Liver (tissue), 9 donors: ENCODE data around the gene SNX10. TPM values are rescaled to one million over a fixed set of nuclear protein-coding genes. Genes with fewer than 3 reads are reported as not detected.

Experiments used
- DNase-seq: peaks from one replicate; pipeline ENCODE4 v3.0.0-alpha.2; 2017; ENCODE audit warnings: low spot score
- H3K27ac ChIP-seq, 2 donors: one replicate each; pipeline ENCODE4 v1.7.0; 2013; ENCODE audit warnings: inconsistent platforms in 2 of 2, low read length in 2 of 2, control low read depth in 1 of 2, low read depth in 1 of 2, mild to moderate bottlenecking in 1 of 2
- H3K27me3 ChIP-seq, 4 donors: one replicate each; pipeline versions ENCODE4 v1.6.1 to v1.7.0; 2013; ENCODE audit warnings: low read length in 3 of 4, inconsistent platforms in 1 of 4, mild to moderate bottlenecking in 1 of 4, moderate library complexity in 1 of 4; ENCODE audit not compliant: control insufficient read depth in 4 of 4, insufficient read depth in 4 of 4
- H3K36me3 ChIP-seq, 4 donors: one replicate each; pipeline versions ENCODE4 v1.6.1 to v1.7.0; 2013; ENCODE audit warnings: low read length in 3 of 4, mild to moderate bottlenecking in 3 of 4, low read depth in 1 of 4, moderate library complexity in 1 of 4; ENCODE audit not compliant: control insufficient read depth in 4 of 4, insufficient read depth in 3 of 4
- H3K4me1 ChIP-seq, 4 donors: one replicate each; pipeline versions ENCODE4 v1.6.1 to v1.7.0; 2013; ENCODE audit warnings: low read length in 3 of 4, mild to moderate bottlenecking in 3 of 4, moderate library complexity in 1 of 4; ENCODE audit not compliant: control insufficient read depth in 4 of 4, insufficient read depth in 4 of 4
- H3K4me3 ChIP-seq, 3 donors: one replicate each; pipeline versions ENCODE4 v1.6.1 to v1.7.0; 2013; ENCODE audit warnings: low read length in 3 of 3, control low read depth in 1 of 3, low read depth in 1 of 3, mild to moderate bottlenecking in 1 of 3
- H3K9ac ChIP-seq, 2 donors: one replicate each; pipeline ENCODE4 v1.7.0; 2013; ENCODE audit warnings: low read length in 2 of 2, mild to moderate bottlenecking in 2 of 2, moderate library complexity in 2 of 2, control low read depth in 1 of 2, low read depth in 1 of 2
- H3K9me3 ChIP-seq, 4 donors: one replicate each; pipeline versions ENCODE4 v1.6.1 to v1.7.0; 2013; ENCODE audit warnings: low read length in 3 of 4; ENCODE audit not compliant: control insufficient read depth in 4 of 4
- EGR1 ChIP-seq, 2 donors: IDR thresholded peaks; 2 replicates each; pipeline ENCODE4 v1.6.1; 2016 to 2018; ENCODE audit warnings: antibody characterized with exemption in 2 of 2, low read depth in 2 of 2
- FOXA1 ChIP-seq: IDR thresholded peaks from 2 replicates; pipeline ENCODE4 v1.6.1; 2016; ENCODE audit warnings: antibody characterized with exemption
- FOXA2 ChIP-seq: IDR thresholded peaks from 2 replicates; pipeline ENCODE4 v1.6.1; 2016; ENCODE audit warnings: antibody characterized with exemption
- HNF4A ChIP-seq, 2 donors: conservative IDR thresholded peaks; 2 replicates each; pipeline ENCODE4 v1.6.1; 2016; ENCODE audit warnings: antibody characterized with exemption in 2 of 2, mild to moderate bottlenecking in 2 of 2
- HNF4G ChIP-seq: IDR thresholded peaks from 2 replicates; pipeline ENCODE4 v1.6.1; 2016; ENCODE audit warnings: antibody characterized with exemption
- JUND ChIP-seq, 2 donors: IDR thresholded peaks; 2 replicates each; pipeline ENCODE4 v1.6.1; 2016; ENCODE audit warnings: antibody characterized with exemption in 2 of 2
- NR2F2 ChIP-seq: IDR thresholded peaks from 2 replicates; pipeline ENCODE4 v1.6.1; 2016; ENCODE audit warnings: antibody characterized with exemption
- RAD21 ChIP-seq, 2 donors: IDR thresholded peaks; 2 replicates each; pipeline ENCODE4 v1.6.1; 2016; ENCODE audit warnings: antibody characterized with exemption in 2 of 2, mild to moderate bottlenecking in 2 of 2
- RXRA ChIP-seq, 2 donors: IDR thresholded peaks; 2 replicates each; pipeline ENCODE4 v1.6.1; 2017 to 2018; ENCODE audit warnings: antibody characterized with exemption in 2 of 2, mild to moderate bottlenecking in 1 of 2
- SP1 ChIP-seq: IDR thresholded peaks from 2 replicates; pipeline ENCODE4 v1.6.1; 2018; ENCODE audit warnings: antibody characterized with exemption, mild to moderate bottlenecking
- TAF1 ChIP-seq: conservative IDR thresholded peaks from 2 replicates; pipeline ENCODE4 v1.6.1; 2016; ENCODE audit warnings: antibody characterized with exemption, mild to moderate bottlenecking
- YY1 ChIP-seq: IDR thresholded peaks from 2 replicates; pipeline ENCODE4 v1.6.1; 2016; ENCODE audit warnings: antibody characterized with exemption, mild to moderate bottlenecking
- WGBS: extraction: QIAGEN DNeasy Blood & Tissue Kit; methylation state at CpG from one replicate; pipeline ENCODE4 v1.1.7; 2013; 5-methylcytosine and 5-hydroxymethylcytosine counted together
- polyA plus RNA-seq, 2 donors: library from polyadenylated mRNA; stranded (reverse) in 1 of 2; unstranded in 1 of 2; fragments of 200-250 nt in 1 of 2; fragments of >200 nt in 1 of 2; fragmentation: Nextera tagmentation in 1 of 2; extraction: Ambion mirVana in 1 of 2; gene quantifications; one replicate each; pipeline versions ENCODE4 v1.2.1 to v1.2.3, GENCODE V29; 2013 to 2015
- total RNA-seq, 2 donors: library from RNA; depleted of rRNA; stranded (reverse); fragments of >200 nt; gene quantifications; one replicate each; pipeline ENCODE4 v1.2.3, GENCODE V29; 2014
- TF ChIP-seq, protein P1 (sequence below): IDR thresholded peaks from 2 replicates; pipeline ENCODE4 v1.6.1; 2016; ENCODE audit warnings: antibody characterized with exemption
- TF ChIP-seq, protein P2 (sequence below): IDR thresholded peaks from 2 replicates; pipeline ENCODE4 v1.6.1; 2016; ENCODE audit warnings: antibody characterized with exemption
- TF ChIP-seq, protein P3 (sequence below): IDR thresholded peaks from 2 replicates; pipeline ENCODE4 v1.6.1; 2016; ENCODE audit warnings: antibody characterized with exemption
- TF ChIP-seq, protein P4 (sequence below): IDR thresholded peaks from 2 replicates; pipeline ENCODE4 v1.6.1; 2016; ENCODE audit warnings: antibody characterized with exemption, mild to moderate bottlenecking
- TF ChIP-seq, protein P5 (sequence below): fragments of 150-350 bp; IDR thresholded peaks from 2 replicates; pipeline ENCODE4 v1.5.1; 2017; ENCODE audit warnings: improper control_type of control experiment, low read depth, low read length; ENCODE audit not compliant: missing input control
- donor health status: healthy.
- donor health status: healthy.
- donor health status: healthy.
- donor health status: healthy.
- donor health status: healthy.

The SNX10 gene
- total and polyA plus RNA-seq, 4 donors, result 5.9 to 15.9 (median 12.8) TPM

DNA sequence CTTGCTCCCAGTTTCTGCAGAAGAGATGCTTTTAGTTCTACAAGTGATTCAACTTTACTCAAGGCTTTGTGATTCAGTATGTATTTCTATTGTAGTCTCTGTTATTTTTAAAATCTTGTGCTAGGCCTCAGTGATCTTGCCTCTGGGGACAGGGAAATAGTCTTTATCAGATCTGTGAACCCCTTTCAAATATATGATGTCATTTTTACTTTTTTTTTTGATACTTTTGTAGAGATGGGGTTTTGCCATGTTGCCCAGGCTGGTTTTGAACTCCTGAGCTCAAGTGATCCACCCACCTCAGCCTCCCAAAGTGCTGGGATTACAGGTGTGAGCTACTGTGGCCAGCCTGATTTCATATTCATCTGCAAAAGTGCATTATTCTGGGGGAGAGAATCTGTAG is 3.4 kb downstream of the SNX10 start:
- no peak overlapping the region for H3K4me3 ChIP-seq
- peaks cover 0 to 23% (median 7%) of the 10 kb centered on the region in 4 donors for H3K4me1 ChIP-seq
- no peaks in the 10 kb centered on the region for H3K27me3 ChIP-seq
- TF ChIP-seq TAF1 (no peak), HNF4G (no peak), JUND (IDR thresholded peaks at IDR 0.05) (no peak), FOXA1 (no peak), YY1 (no peak), FOXA2 (no peak), RXRA (IDR thresholded peaks at IDR 0.05) (no peak), EGR1 (IDR thresholded peaks at IDR 0.05; ENCODE audit: low read depth in 2 of 2) (no peak), SP1 (no peak), HNF4A (conservative IDR thresholded peaks at IDR 0.05) (no peak)
- TF ChIP-seq, protein P1, sequence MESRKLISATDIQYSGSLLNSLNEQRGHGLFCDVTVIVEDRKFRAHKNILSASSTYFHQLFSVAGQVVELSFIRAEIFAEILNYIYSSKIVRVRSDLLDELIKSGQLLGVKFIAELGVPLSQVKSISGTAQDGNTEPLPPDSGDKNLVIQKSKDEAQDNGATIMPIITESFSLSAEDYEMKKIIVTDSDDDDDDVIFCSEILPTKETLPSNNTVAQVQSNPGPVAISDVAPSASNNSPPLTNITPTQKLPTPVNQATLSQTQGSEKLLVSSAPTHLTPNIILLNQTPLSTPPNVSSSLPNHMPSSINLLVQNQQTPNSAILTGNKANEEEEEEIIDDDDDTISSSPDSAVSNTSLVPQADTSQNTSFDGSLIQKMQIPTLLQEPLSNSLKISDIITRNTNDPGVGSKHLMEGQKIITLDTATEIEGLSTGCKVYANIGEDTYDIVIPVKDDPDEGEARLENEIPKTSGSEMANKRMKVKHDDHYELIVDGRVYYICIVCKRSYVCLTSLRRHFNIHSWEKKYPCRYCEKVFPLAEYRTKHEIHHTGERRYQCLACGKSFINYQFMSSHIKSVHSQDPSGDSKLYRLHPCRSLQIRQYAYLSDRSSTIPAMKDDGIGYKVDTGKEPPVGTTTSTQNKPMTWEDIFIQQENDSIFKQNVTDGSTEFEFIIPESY, result no peak
- TF ChIP-seq, protein P2, sequence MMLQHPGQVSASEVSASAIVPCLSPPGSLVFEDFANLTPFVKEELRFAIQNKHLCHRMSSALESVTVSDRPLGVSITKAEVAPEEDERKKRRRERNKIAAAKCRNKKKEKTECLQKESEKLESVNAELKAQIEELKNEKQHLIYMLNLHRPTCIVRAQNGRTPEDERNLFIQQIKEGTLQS, result no peak
- TF ChIP-seq, protein P3, sequence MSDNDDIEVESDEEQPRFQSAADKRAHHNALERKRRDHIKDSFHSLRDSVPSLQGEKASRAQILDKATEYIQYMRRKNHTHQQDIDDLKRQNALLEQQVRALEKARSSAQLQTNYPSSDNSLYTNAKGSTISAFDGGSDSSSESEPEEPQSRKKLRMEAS, result no peak
- TF ChIP-seq, protein P4, sequence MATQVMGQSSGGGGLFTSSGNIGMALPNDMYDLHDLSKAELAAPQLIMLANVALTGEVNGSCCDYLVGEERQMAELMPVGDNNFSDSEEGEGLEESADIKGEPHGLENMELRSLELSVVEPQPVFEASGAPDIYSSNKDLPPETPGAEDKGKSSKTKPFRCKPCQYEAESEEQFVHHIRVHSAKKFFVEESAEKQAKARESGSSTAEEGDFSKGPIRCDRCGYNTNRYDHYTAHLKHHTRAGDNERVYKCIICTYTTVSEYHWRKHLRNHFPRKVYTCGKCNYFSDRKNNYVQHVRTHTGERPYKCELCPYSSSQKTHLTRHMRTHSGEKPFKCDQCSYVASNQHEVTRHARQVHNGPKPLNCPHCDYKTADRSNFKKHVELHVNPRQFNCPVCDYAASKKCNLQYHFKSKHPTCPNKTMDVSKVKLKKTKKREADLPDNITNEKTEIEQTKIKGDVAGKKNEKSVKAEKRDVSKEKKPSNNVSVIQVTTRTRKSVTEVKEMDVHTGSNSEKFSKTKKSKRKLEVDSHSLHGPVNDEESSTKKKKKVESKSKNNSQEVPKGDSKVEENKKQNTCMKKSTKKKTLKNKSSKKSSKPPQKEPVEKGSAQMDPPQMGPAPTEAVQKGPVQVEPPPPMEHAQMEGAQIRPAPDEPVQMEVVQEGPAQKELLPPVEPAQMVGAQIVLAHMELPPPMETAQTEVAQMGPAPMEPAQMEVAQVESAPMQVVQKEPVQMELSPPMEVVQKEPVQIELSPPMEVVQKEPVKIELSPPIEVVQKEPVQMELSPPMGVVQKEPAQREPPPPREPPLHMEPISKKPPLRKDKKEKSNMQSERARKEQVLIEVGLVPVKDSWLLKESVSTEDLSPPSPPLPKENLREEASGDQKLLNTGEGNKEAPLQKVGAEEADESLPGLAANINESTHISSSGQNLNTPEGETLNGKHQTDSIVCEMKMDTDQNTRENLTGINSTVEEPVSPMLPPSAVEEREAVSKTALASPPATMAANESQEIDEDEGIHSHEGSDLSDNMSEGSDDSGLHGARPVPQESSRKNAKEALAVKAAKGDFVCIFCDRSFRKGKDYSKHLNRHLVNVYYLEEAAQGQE, result no peak
- H3K9me3 ChIP-seq, result no peaks in the 10 kb centered on the region
- no peak overlapping the region for H3K27ac ChIP-seq
- H3K9ac ChIP-seq, result peak overlapping the region in 1 of 2 donors; percentile 32
- H3K36me3 ChIP-seq, result peaks cover 0 to 6% (median 0%) of the 10 kb centered on the region in 4 donors
- DNase-seq, result no peak

DNA sequence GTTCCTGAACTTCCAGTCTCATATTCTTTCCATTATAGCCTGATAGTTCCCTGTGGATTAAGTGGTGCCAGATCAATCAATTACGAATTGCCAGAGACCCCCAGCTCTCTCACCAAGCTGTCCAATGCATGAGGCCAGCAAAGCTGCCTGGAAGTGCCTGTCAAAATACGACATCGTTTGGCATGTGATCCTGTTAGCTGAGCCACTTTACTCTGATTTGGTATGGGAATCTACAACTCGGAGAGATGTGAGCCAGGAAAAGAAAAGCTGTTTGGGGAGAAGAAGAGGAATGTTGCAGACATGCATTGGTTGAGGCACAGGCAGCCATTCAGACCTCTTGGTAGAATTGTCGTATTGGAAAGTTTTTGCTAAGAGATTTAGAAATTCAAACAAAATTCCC is 3.9 kb downstream of the SNX10 start:
- Histone ChIP-seq H3K27me3 (no peaks in the 10 kb centered on the region), H3K4me1 (peaks cover 0 to 23% (median 7%) of the 10 kb centered on the region in 4 donors), H3K4me3 (no peak overlapping the region), H3K27ac (no peak overlapping the region), H3K9me3 (no peaks in the 10 kb centered on the region), H3K9ac (no peak overlapping the region), H3K36me3 (peaks cover 0 to 6% (median 0%) of the 10 kb centered on the region in 4 donors)
- whole genome bisulfite sequencing, result 94% methylated on average over 5 of the region's 5 CpGs
- DNase-seq, result no peak
- TF ChIP-seq NR2F2 (no peak), TAF1 (no peak), RXRA (IDR thresholded peaks at IDR 0.05) (no peak), RAD21 (IDR thresholded peaks at IDR 0.05) (no peak), HNF4A (conservative IDR thresholded peaks at IDR 0.05) (no peak), YY1 (no peak), EGR1 (IDR thresholded peaks at IDR 0.05; ENCODE audit: low read depth in 2 of 2) (no peak), HNF4G (no peak), FOXA2 (no peak), FOXA1 (no peak), JUND (IDR thresholded peaks at IDR 0.05) (no peak)
- TF ChIP-seq, protein P5, sequence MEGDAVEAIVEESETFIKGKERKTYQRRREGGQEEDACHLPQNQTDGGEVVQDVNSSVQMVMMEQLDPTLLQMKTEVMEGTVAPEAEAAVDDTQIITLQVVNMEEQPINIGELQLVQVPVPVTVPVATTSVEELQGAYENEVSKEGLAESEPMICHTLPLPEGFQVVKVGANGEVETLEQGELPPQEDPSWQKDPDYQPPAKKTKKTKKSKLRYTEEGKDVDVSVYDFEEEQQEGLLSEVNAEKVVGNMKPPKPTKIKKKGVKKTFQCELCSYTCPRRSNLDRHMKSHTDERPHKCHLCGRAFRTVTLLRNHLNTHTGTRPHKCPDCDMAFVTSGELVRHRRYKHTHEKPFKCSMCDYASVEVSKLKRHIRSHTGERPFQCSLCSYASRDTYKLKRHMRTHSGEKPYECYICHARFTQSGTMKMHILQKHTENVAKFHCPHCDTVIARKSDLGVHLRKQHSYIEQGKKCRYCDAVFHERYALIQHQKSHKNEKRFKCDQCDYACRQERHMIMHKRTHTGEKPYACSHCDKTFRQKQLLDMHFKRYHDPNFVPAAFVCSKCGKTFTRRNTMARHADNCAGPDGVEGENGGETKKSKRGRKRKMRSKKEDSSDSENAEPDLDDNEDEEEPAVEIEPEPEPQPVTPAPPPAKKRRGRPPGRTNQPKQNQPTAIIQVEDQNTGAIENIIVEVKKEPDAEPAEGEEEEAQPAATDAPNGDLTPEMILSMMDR, result no peak
- TF ChIP-seq, protein P1, result no peak
- TF ChIP-seq, protein P4, result no peak
- TF ChIP-seq, protein P2, result no peak
- TF ChIP-seq, protein P3, result no peak
